HCT116 (cell line): ENCODE data around the gene MAST4. TPM values are rescaled to one million over a fixed set of nuclear protein-coding genes. Genes with fewer than 3 reads are reported as not detected.

ENCODE experiments used
- ATAC-seq: fragments of 200-7000 bp; cut with Tn5 transposase; 2 replicates; pipeline ENCODE4 v1.9.1; 2020; ENCODE audit warnings: mild to moderate bottlenecking, moderate library complexity
- BruUV-seq: library from RNA; stranded (reverse); fragments of 400-500 nt; replicated peaks from 2 replicates; lab custom pipeline; 2021; lab: Mats Ljungman, UMichigan
- CTCF ChIA-PET: fragments of 300-600 bp; sonication (Branson Sonifier 250); formaldehyde crosslinking; loops from one replicate; lab custom pipeline; 2021; ENCODE audit warnings: antibody characterized with exemption; lab: Charles Lee
- POLR2A ChIA-PET: fragments of 300-600, 350-600 bp; sonication (Branson Sonifier 250); formaldehyde crosslinking; loops from one replicate; lab custom pipeline; 2021; ENCODE audit warnings: antibody characterized with exemption; lab: Charles Lee
- RAD21 ChIA-PET, 2 experiments: fragments of 300-600 bp; sonication (Branson Sonifier 250); formaldehyde crosslinking; loops; one replicate each; lab custom pipeline; 2023; ENCODE audit warnings: low total read pairs in 2 of 2; ENCODE audit not compliant: uncharacterized antibody in 2 of 2, unreplicated experiment in 2 of 2, low non-redundant PET in 1 of 2; lab: Charles Lee
- DNase-seq: peaks from one replicate; pipeline ENCODE4 v3.0.0-alpha.2; 2010; ENCODE audit warnings: low read depth, low spot score
- H2AFZ ChIP-seq: fragments of 200-600 bp; shearing (Covaris generic), sonication (generic); 2 replicates; pipeline ENCODE4 v1.6.1; 2017; ENCODE audit warnings: low read depth, mixed run types, mixed read lengths, antibody characterized with exemption, low read length; ENCODE audit not compliant: poor library complexity, severe bottlenecking
- H3K27ac ChIP-seq: 2 replicates; pipeline ENCODE4 v1.5.1; 2012; ENCODE audit warnings: low read depth, low read length
- H3K27me3 ChIP-seq: fragments of 200-600 bp; sonication (generic); 2 replicates; pipeline ENCODE4 v1.6.1; 2016; ENCODE audit warnings: mixed run types, low read length, mixed read lengths; ENCODE audit not compliant: insufficient read depth
- H3K36me3 ChIP-seq, 2 experiments: fragments of 200-500 bp in 1 of 2; fragments of 200-600 bp in 1 of 2; sonication (Bioruptor generic) in 1 of 2; sonication (generic) in 1 of 2; 2 replicates each; pipeline versions ENCODE4 v1.5.1 to v1.6.1; 2014 to 2016; ENCODE audit warnings: low read length in 2 of 2, inconsistent platforms in 1 of 2, mixed read lengths in 1 of 2, mixed run types in 1 of 2; ENCODE audit not compliant: insufficient read depth in 2 of 2, control insufficient read depth in 1 of 2
- H3K4me1 ChIP-seq, 2 experiments: fragments of 200-600 bp in 1 of 2; sonication (generic) in 1 of 2; 2 replicates each; pipeline versions ENCODE4 v1.5.1 to v1.6.1; 2012 to 2017; ENCODE audit warnings: low read length in 2 of 2, inconsistent platforms in 1 of 2, mild to moderate bottlenecking in 1 of 2, mixed read lengths in 1 of 2, mixed run types in 1 of 2, moderate library complexity in 1 of 2; ENCODE audit not compliant: insufficient read depth in 2 of 2, control insufficient read depth in 1 of 2
- H3K4me2 ChIP-seq: fragments of 200-600 bp; sonication (generic); 2 replicates; pipeline ENCODE4 v1.6.1; 2017; ENCODE audit warnings: mixed run types, low read length, mixed read lengths
- H3K4me3 ChIP-seq, 2 experiments: fragments of 200-600 bp in 1 of 2; sonication (generic) in 1 of 2; replicated peaks in 1 of 2; 2 replicates each; pipeline ENCODE4 v1.5.1; 2011 to 2016; ENCODE audit warnings: low read length in 2 of 2, control low read depth in 1 of 2, low read depth in 1 of 2, mild to moderate bottlenecking in 1 of 2, mixed read lengths in 1 of 2, mixed run types in 1 of 2
- H3K79me2 ChIP-seq: fragments of 200-600 bp; sonication (generic); 2 replicates; pipeline ENCODE4 v1.6.1; 2017; ENCODE audit warnings: mild to moderate bottlenecking, mixed run types, low read length, moderate library complexity, mixed read lengths; ENCODE audit not compliant: insufficient read depth
- H3K9ac ChIP-seq: fragments of 200-600 bp; sonication (generic); 2 replicates; pipeline ENCODE4 v1.6.1; 2016; ENCODE audit warnings: low read length, mixed read lengths
- H3K9me2 ChIP-seq: fragments of 200-600 bp; sonication (generic), shearing (Covaris generic); 2 replicates; pipeline ENCODE4 v1.6.1; 2017; ENCODE audit warnings: mixed run types, mild to moderate bottlenecking, moderate library complexity; ENCODE audit not compliant: insufficient read depth
- H3K9me3 ChIP-seq, 2 experiments: fragments of 200-500 bp in 1 of 2; fragments of 200-600 bp in 1 of 2; sonication (Bioruptor generic) in 1 of 2; sonication (generic) in 1 of 2; 2 replicates each; pipeline ENCODE4 v1.6.1; 2014 to 2017; ENCODE audit warnings: low read length in 2 of 2, mixed read lengths in 2 of 2, inconsistent platforms in 1 of 2, low read depth in 1 of 2, mild to moderate bottlenecking in 1 of 2, mixed run types in 1 of 2, moderate library complexity in 1 of 2; ENCODE audit not compliant: control insufficient read depth in 1 of 2, insufficient read depth in 1 of 2
- H4K20me1 ChIP-seq: fragments of 200-600 bp; sonication (generic), shearing (Covaris generic); 2 replicates; pipeline ENCODE4 v1.6.1; 2017; ENCODE audit warnings: mixed run types, mild to moderate bottlenecking, moderate library complexity; ENCODE audit not compliant: insufficient read depth
- ATF3 ChIP-seq: IDR thresholded peaks from 2 replicates; pipeline ENCODE4 v1.6.1; 2012
- EGR1 ChIP-seq: IDR thresholded peaks from 2 replicates; pipeline ENCODE4 v1.6.1; 2012; ENCODE audit warnings: low read depth
- ELF1 ChIP-seq: IDR thresholded peaks from 2 replicates; pipeline ENCODE4 v1.6.1; 2012; ENCODE audit warnings: low read depth, borderline replicate concordance
- FOSL1 ChIP-seq: IDR thresholded peaks from 2 replicates; pipeline ENCODE4 v1.6.1; 2012; ENCODE audit warnings: low read depth
- JUND ChIP-seq: IDR thresholded peaks from 2 replicates; pipeline ENCODE4 v1.6.1; 2012
- MAX ChIP-seq: IDR thresholded peaks from 2 replicates; pipeline ENCODE4 v1.6.1; 2012
- RAD21 ChIP-seq: IDR thresholded peaks from 2 replicates; pipeline ENCODE4 v1.6.1; 2012; ENCODE audit warnings: low read depth, mild to moderate bottlenecking
- SIN3A ChIP-seq: IDR thresholded peaks from 2 replicates; pipeline ENCODE4 v1.6.1; 2012; ENCODE audit warnings: low read depth
- SP1 ChIP-seq: IDR thresholded peaks from 2 replicates; pipeline ENCODE4 v1.6.1; 2012; ENCODE audit warnings: low read depth
- SRF ChIP-seq: IDR thresholded peaks from 2 replicates; pipeline ENCODE4 v1.6.1; 2012; ENCODE audit warnings: low read depth
- TCF7L2 ChIP-seq: IDR thresholded peaks from 2 replicates; pipeline ENCODE4 v1.7.0; 2011; ENCODE audit warnings: borderline replicate concordance, inconsistent platforms; ENCODE audit not compliant: insufficient read depth, insufficient read length; ENCODE audit errors: extremely low read depth
- YY1 ChIP-seq: IDR thresholded peaks from 2 replicates; pipeline ENCODE4 v1.6.1; 2011; ENCODE audit warnings: low read length, low read depth, moderate library complexity, mild to moderate bottlenecking; ENCODE audit not compliant: insufficient replicate concordance; ENCODE audit errors: extremely low read depth
- ZFX ChIP-seq: fragments of 450-650 bp; IDR thresholded peaks from 2 replicates; pipeline ENCODE4 v1.6.1; 2017
- ZNF274 ChIP-seq: fragments of 200-500 bp; sonication (Bioruptor generic); IDR thresholded peaks from 2 replicates; pipeline ENCODE4 v1.6.1; 2014; ENCODE audit warnings: mild to moderate bottlenecking, low read depth, low read length, inconsistent platforms
- intact Hi-C: fragments of 100-400 bp; cut with micrococcal nuclease; formaldehyde crosslinking; loops from 2 replicates; pipeline ENCODE4 v1.10.0; 2022
- total RNA-seq: library from RNA; stranded (reverse); gene quantifications from one replicate; pipeline ENCODE4 v1.2.1, GENCODE V29; 2021; ENCODE audit not compliant: unreplicated experiment
- TF ChIP-seq, protein P1 (sequence below): IDR thresholded peaks from 2 replicates; pipeline ENCODE4 v1.6.1; 2011; ENCODE audit warnings: mild to moderate bottlenecking, low read length, moderate library complexity; ENCODE audit not compliant: insufficient replicate concordance; ENCODE audit errors: extremely low read depth
- TF ChIP-seq, protein P2 (sequence below), 3 experiments: fragments of 200-600 bp in 1 of 3; sonication (generic) in 1 of 3; IDR thresholded peaks in 2 of 3; conservative IDR thresholded peaks in 1 of 3; 2 replicates each; pipeline ENCODE4 v1.5.1; 2012 to 2017; ENCODE audit warnings: low read depth in 2 of 3, low read length in 2 of 3, antibody characterized with exemption in 1 of 3, borderline replicate concordance in 1 of 3, control low read depth in 1 of 3, mild to moderate bottlenecking in 1 of 3, mixed read lengths in 1 of 3, mixed run types in 1 of 3, moderate library complexity in 1 of 3; ENCODE audit not compliant: insufficient read depth in 1 of 3

The MAST4 gene
- total RNA-seq, 1 experiment from 2014 or later: 1.1 TPM

DNA sequence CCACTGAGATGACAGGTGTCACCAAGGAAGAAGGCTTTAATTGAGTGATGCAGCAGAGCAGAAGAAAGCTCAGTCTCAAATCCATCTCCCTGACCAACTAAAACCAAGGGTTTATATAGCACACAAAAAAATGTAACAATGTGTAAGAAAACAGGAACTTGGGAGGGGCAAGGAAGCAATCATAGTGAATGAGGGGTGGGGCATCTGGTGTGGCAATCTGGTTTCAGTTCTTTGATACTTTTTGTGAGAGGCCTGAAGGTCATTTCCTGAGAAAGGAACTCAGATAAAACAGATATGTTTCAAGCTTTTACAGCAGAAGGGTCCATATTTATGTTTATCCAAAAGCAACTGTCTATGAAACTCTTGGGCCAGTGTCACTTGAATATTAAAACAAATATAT is 580.7 kb downstream of the MAST4 start:
- CTCF ChIA-PET: no interaction called here
- Histone ChIP-seq H3K27ac (no peak overlapping the region), H4K20me1 (no peaks in the 10 kb centered on the region), H3K9me2 (no peaks in the 10 kb centered on the region), H3K4me2 (no peak overlapping the region), H3K27me3 (no peaks in the 10 kb centered on the region), H3K9me3 (no peaks in the 10 kb centered on the region), H3K4me1 (no peaks in the 10 kb centered on the region), H3K4me3 (no peak overlapping the region), H3K36me3 (no peaks in the 10 kb centered on the region), H2AFZ (no peak overlapping the region), H3K9ac (no peak overlapping the region), H3K79me2 (no peaks in the 10 kb centered on the region)
- no peak for ATAC-seq
- POLR2A ChIA-PET: no interaction called here
- RAD21 ChIA-PET: no interaction called here
- no TSS peak for BruUV-seq
- DNase-seq: no peak
- TF ChIP-seq YY1: no peak
- TF ChIP-seq SIN3A: no peak
- TF ChIP-seq TCF7L2: no peak
- TF ChIP-seq SRF: no peak
- no peak for TF ChIP-seq EGR1
- TF ChIP-seq ATF3: no peak
- intact Hi-C loops: no loop called here

DNA sequence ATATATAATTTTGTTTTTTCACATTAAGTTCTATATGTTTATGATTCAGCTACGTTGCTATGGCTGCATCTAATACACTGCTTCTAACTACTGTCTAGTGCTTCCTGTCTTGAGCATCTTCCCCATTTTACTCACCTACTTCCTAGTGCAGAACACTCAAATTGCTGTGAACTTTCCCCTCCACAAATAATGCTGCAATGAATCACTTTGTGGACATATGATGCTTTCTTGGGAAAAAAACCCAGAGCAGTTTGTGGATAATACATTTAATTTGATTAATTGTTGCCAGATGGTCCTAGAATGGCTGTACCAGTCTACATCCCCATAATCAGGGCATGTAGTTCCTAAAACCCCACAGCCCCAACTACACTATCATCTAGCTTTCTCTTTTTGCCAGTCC is 581.9 kb downstream of the MAST4 start:
- POLR2A ChIA-PET: no interaction called here
- no peaks in the 10 kb centered on the region for H3K79me2 ChIP-seq
- CTCF ChIA-PET: interaction anchor here (2.6 kb wide), 1 partner anchor 12 kb away, joined by 11 read pairs; no protein-coding TSS in a partner anchor
- H3K36me3 ChIP-seq: no peaks in the 10 kb centered on the region
- H3K4me2 ChIP-seq: no peak overlapping the region
- H2AFZ ChIP-seq: no peak overlapping the region
- no peaks in the 10 kb centered on the region for H3K4me1 ChIP-seq
- RAD21 ChIA-PET: no interaction called here
- H3K9me3 ChIP-seq: no peaks in the 10 kb centered on the region
- ATAC-seq: no peak
- H3K27me3 ChIP-seq: no peaks in the 10 kb centered on the region
- TF ChIP-seq SP1: no peak
- no peak for TF ChIP-seq JUND
- TF ChIP-seq MAX: no peak
- TF ChIP-seq SRF: no peak
- no peak for TF ChIP-seq ZNF274
- TF ChIP-seq RAD21: no peak
- TF ChIP-seq, protein P1, sequence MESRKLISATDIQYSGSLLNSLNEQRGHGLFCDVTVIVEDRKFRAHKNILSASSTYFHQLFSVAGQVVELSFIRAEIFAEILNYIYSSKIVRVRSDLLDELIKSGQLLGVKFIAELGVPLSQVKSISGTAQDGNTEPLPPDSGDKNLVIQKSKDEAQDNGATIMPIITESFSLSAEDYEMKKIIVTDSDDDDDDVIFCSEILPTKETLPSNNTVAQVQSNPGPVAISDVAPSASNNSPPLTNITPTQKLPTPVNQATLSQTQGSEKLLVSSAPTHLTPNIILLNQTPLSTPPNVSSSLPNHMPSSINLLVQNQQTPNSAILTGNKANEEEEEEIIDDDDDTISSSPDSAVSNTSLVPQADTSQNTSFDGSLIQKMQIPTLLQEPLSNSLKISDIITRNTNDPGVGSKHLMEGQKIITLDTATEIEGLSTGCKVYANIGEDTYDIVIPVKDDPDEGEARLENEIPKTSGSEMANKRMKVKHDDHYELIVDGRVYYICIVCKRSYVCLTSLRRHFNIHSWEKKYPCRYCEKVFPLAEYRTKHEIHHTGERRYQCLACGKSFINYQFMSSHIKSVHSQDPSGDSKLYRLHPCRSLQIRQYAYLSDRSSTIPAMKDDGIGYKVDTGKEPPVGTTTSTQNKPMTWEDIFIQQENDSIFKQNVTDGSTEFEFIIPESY: no peak
- TF ChIP-seq TCF7L2: no peak
- no peak for TF ChIP-seq YY1
- TF ChIP-seq ELF1: no peak
- no peak for TF ChIP-seq ZFX
- TF ChIP-seq FOSL1: no peak
- TF ChIP-seq, protein P2, sequence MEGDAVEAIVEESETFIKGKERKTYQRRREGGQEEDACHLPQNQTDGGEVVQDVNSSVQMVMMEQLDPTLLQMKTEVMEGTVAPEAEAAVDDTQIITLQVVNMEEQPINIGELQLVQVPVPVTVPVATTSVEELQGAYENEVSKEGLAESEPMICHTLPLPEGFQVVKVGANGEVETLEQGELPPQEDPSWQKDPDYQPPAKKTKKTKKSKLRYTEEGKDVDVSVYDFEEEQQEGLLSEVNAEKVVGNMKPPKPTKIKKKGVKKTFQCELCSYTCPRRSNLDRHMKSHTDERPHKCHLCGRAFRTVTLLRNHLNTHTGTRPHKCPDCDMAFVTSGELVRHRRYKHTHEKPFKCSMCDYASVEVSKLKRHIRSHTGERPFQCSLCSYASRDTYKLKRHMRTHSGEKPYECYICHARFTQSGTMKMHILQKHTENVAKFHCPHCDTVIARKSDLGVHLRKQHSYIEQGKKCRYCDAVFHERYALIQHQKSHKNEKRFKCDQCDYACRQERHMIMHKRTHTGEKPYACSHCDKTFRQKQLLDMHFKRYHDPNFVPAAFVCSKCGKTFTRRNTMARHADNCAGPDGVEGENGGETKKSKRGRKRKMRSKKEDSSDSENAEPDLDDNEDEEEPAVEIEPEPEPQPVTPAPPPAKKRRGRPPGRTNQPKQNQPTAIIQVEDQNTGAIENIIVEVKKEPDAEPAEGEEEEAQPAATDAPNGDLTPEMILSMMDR (IDR thresholded peaks at IDR 0.05 in 2 of 3, conservative IDR thresholded peaks at IDR 0.05 in 1 of 3; ENCODE audit: borderline replicate concordance in 1 of 3, insufficient read depth in 1 of 3, low read depth in 2 of 3, low read length in 2 of 3): no peak
- TF ChIP-seq, all 23 proteins: peak for 0
- intact Hi-C loops: no loop called here
- H3K9ac ChIP-seq: no peak overlapping the region
- no peaks in the 10 kb centered on the region for H4K20me1 ChIP-seq
- no peaks in the 10 kb centered on the region for H3K9me2 ChIP-seq
- no peak overlapping the region for H3K27ac ChIP-seq
- H3K4me3 ChIP-seq: no peak overlapping the region
- DNase-seq: no peak
- BruUV-seq: no TSS peak
